ENCODE data around the gene GPR161. TPM values are rescaled to one million over a fixed set of nuclear protein-coding genes. Genes with fewer than 3 reads are reported as not detected.

The GPR161 gene
- total and polyA plus RNA-seq, 2 donors (not counting 1 experiment from before 2014, with no cell fraction given) = 0.07 to 0.22 TPM

DNA sequence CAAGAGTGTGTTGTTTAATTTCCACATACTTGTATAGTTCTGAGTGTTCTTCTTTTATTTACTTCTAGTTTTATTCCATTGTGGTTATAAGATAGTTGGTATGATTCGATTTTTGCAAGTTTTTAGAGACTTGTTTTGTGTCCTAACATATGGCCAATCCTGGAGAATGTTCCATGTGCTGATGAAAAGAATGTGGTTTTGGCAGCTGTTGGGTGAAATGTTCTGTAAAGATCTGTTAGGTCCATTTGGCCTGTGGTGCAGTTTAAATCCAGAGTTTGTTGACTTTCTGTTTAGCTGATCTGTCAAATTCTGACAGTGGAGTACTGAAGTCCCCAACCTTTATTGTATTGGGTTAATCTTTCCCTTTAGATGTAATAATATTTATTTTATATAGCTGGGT lies 22.5 kb upstream of the GPR161 start:
- no peaks in the 10 kb centered on the region for H3K27me3 ChIP-seq (replicated peaks in 1 of 4; ENCODE audit: control extremely low read depth in 1 of 4, control insufficient read depth in 3 of 4, insufficient read depth in 4 of 4, low read length in 3 of 4)
- H3K4me3 Mint-ChIP-seq = no peak overlapping the region
- intact Hi-C loops (cut with micrococcal nuclease) = no loop called here
- H3K27ac ChIP-seq (ENCODE audit: low read length in 2 of 2) = no peak overlapping the region
- POLR2A ChIA-PET = no interaction called here
- peaks cover 14% of the 10 kb centered on the region for H3K9me3 Mint-ChIP-seq (ENCODE audit: insufficient read depth)
- H3K79me2 ChIP-seq (ENCODE audit: control insufficient read depth, insufficient read depth, low read length) = no peaks in the 10 kb centered on the region
- no CpG with 5 or more reads among the region's 1 CpG for WGBS (ENCODE audit: insufficient coverage)
- CTCF ChIA-PET = interaction anchor here (1.4 kb wide), 1 partner anchor 14 kb away, joined by 5 read pairs; no protein-coding TSS in a partner anchor
- no peaks in the 10 kb centered on the region for H3K36me3 ChIP-seq (replicated peaks in 1 of 2; ENCODE audit: control extremely low read depth in 1 of 2, control insufficient read depth in 1 of 2, extremely low read depth in 1 of 2, insufficient read depth in 2 of 2, low read length in 1 of 2)
- no peak overlapping the region for H3K9ac ChIP-seq (ENCODE audit: low read length)
- no peak overlapping the region for H3K27ac Mint-ChIP-seq
- H3K9me3 ChIP-seq (ENCODE audit: control extremely low read depth in 1 of 3, control insufficient read depth in 2 of 3, insufficient read depth in 1 of 3, low read length in 2 of 3) = peaks cover 7 to 23% (median 10%) of the 10 kb centered on the region in 3 donors
- TF ChIP-seq, protein P1, sequence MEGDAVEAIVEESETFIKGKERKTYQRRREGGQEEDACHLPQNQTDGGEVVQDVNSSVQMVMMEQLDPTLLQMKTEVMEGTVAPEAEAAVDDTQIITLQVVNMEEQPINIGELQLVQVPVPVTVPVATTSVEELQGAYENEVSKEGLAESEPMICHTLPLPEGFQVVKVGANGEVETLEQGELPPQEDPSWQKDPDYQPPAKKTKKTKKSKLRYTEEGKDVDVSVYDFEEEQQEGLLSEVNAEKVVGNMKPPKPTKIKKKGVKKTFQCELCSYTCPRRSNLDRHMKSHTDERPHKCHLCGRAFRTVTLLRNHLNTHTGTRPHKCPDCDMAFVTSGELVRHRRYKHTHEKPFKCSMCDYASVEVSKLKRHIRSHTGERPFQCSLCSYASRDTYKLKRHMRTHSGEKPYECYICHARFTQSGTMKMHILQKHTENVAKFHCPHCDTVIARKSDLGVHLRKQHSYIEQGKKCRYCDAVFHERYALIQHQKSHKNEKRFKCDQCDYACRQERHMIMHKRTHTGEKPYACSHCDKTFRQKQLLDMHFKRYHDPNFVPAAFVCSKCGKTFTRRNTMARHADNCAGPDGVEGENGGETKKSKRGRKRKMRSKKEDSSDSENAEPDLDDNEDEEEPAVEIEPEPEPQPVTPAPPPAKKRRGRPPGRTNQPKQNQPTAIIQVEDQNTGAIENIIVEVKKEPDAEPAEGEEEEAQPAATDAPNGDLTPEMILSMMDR (IDR thresholded peaks at IDR 0.05) = no peak
- no peak for TF ChIP-seq EZH2 (IDR thresholded peaks at IDR 0.05; ENCODE audit: borderline replicate concordance, insufficient read depth, low read depth, low read length, poor library complexity, severe bottlenecking)
- H2AFZ ChIP-seq (ENCODE audit: insufficient read depth, low read depth, low read length, poor library complexity, severe bottlenecking) = no peak overlapping the region
- H3K4me1 Mint-ChIP-seq = peaks cover 14% of the 10 kb centered on the region
- H4K20me1 ChIP-seq (ENCODE audit: control insufficient read depth, insufficient read depth, low read length, poor library complexity, severe bottlenecking) = no peaks in the 10 kb centered on the region
- H3K27me3 Mint-ChIP-seq = peaks cover 3% of the 10 kb centered on the region
- DNase-seq (no peak), ATAC-seq (ENCODE audit: low read depth) (no peak)
- H3K4me2 ChIP-seq (replicated peaks; ENCODE audit: low read depth, low read length, poor library complexity, severe bottlenecking) = no peak overlapping the region
- H3K4me3 ChIP-seq (ENCODE audit: control extremely low read depth in 1 of 5, extremely low read depth in 1 of 5, insufficient read depth in 1 of 5, low read depth in 2 of 5, low read length in 4 of 5) = no peak overlapping the region
- H3K4me1 ChIP-seq (ENCODE audit: control insufficient read depth in 2 of 2, insufficient read depth in 2 of 2, low read length in 2 of 2) = peaks cover 13 to 15% of the 10 kb centered on the region in 2 donors

DNA sequence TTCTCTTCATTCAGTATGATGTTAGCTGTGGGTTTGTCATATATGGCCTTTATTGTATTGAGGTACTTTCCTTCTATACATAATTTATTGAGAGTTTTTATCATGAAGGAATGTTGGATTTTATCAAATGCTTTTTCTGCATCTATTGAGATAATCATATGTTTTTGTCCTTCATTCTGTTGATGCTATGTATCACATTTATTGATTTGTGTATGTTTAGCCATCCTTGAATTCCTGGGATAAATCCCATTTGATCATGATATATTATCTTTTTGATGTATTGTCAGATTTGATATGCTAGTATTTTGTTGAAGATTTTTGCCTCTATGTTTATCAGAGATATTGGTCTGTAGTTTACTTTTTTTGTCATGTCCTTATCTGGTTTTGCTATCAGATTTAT lies 20.9 kb upstream of the GPR161 start:
- no peak for ATAC-seq (ENCODE audit: low read depth)
- H3K4me1 ChIP-seq (ENCODE audit: control insufficient read depth in 2 of 2, insufficient read depth in 2 of 2, low read length in 2 of 2) = peaks cover 0 to 4% of the 10 kb centered on the region in 2 donors
- H4K20me1 ChIP-seq (ENCODE audit: control insufficient read depth, insufficient read depth, low read length, poor library complexity, severe bottlenecking) = no peaks in the 10 kb centered on the region
- intact Hi-C loops (cut with micrococcal nuclease) = no loop called here
- DNase-seq = no peak
- Mint-ChIP-seq H3K4me3 (no peak overlapping the region), H3K9me3 (ENCODE audit: insufficient read depth) (peaks cover 14% of the 10 kb centered on the region), H3K27me3 (peaks cover 3% of the 10 kb centered on the region), H3K27ac (no peak overlapping the region), H3K4me1 (peaks cover 6% of the 10 kb centered on the region)
- H3K79me2 ChIP-seq (ENCODE audit: control insufficient read depth, insufficient read depth, low read length) = no peaks in the 10 kb centered on the region
- CTCF ChIA-PET = no interaction called here
- peaks cover 7 to 23% (median 10%) of the 10 kb centered on the region in 3 donors for H3K9me3 ChIP-seq (ENCODE audit: control extremely low read depth in 1 of 3, control insufficient read depth in 2 of 3, insufficient read depth in 1 of 3, low read length in 2 of 3)
- H2AFZ ChIP-seq (ENCODE audit: insufficient read depth, low read depth, low read length, poor library complexity, severe bottlenecking) = no peak overlapping the region
- no peak overlapping the region for H3K9ac ChIP-seq (ENCODE audit: low read length)
- no peak overlapping the region for H3K4me3 ChIP-seq (ENCODE audit: control extremely low read depth in 1 of 5, extremely low read depth in 1 of 5, insufficient read depth in 1 of 5, low read depth in 2 of 5, low read length in 4 of 5)
- TF ChIP-seq EZH2 (IDR thresholded peaks at IDR 0.05; ENCODE audit: borderline replicate concordance, insufficient read depth, low read depth, low read length, poor library complexity, severe bottlenecking) = no peak
- TF ChIP-seq, protein P1 (IDR thresholded peaks at IDR 0.05) = no peak
- H3K27me3 ChIP-seq (replicated peaks in 1 of 4; ENCODE audit: control extremely low read depth in 1 of 4, control insufficient read depth in 3 of 4, insufficient read depth in 4 of 4, low read length in 3 of 4) = no peaks in the 10 kb centered on the region
- H3K36me3 ChIP-seq (replicated peaks in 1 of 2; ENCODE audit: control extremely low read depth in 1 of 2, control insufficient read depth in 1 of 2, extremely low read depth in 1 of 2, insufficient read depth in 2 of 2, low read length in 1 of 2) = no peaks in the 10 kb centered on the region
- no peak overlapping the region for H3K4me2 ChIP-seq (replicated peaks; ENCODE audit: low read depth, low read length, poor library complexity, severe bottlenecking)
- no peak overlapping the region for H3K27ac ChIP-seq (ENCODE audit: low read length in 2 of 2)
- POLR2A ChIA-PET = no interaction called here
